Measurements from ENCODE around the gene PCNX2. TPM values are rescaled to one million over a fixed set of nuclear protein-coding genes. Genes with fewer than 3 reads are reported as not detected.

PCNX2 gene
- total RNA-seq, 1 experiment from 2014 or later: 63.4 TPM

DNA sequence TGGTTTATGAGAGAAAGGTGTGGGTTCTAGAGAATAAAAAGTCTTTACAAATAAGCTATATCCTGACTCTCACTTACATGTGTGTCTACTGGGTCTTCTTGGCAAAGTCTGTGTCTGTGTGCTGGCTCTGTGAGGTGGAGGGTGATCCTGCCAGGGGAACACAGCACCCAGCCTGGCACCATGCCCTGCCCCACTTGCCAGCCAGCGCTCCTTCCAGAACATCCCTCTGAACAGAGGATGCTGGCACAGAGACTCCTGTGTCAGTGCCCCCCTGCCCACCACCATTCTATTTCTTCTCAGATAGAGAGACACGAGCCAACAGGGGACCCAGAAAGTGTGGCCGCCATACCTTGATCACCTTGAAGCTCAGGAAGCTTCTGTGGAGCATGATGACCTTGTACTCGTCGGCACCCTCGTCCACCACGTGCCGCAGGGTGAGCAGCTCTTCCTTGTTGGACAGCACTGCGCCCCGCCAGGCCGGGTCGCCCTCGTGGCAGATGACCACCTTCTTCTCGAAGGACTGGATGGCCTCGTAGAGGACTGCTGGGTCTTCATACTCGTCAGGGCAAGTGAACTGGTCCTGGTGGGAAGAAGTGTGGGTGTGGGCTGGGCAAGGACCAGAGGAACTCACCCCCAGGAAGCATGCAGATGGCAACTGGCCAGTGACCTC is 295.4 kb downstream of the PCNX2 start:
- BruUV-seq (replicated peaks): no TSS peak
- H3K36me3 Mint-ChIP-seq (ENCODE audit: insufficient read depth, unreplicated experiment): peaks cover 28% of the 10 kb centered on the region
- H3K9me3 Mint-ChIP-seq (ENCODE audit: low read depth, unreplicated experiment): peaks cover 4% of the 10 kb centered on the region
- intact Hi-C loops (cut with micrococcal nuclease; ENCODE audit: unreplicated experiment): no loop called here
- H3K4me1 Mint-ChIP-seq (ENCODE audit: low read depth, unreplicated experiment): no peaks in the 10 kb centered on the region
- TF ChIP-seq, protein P1, sequence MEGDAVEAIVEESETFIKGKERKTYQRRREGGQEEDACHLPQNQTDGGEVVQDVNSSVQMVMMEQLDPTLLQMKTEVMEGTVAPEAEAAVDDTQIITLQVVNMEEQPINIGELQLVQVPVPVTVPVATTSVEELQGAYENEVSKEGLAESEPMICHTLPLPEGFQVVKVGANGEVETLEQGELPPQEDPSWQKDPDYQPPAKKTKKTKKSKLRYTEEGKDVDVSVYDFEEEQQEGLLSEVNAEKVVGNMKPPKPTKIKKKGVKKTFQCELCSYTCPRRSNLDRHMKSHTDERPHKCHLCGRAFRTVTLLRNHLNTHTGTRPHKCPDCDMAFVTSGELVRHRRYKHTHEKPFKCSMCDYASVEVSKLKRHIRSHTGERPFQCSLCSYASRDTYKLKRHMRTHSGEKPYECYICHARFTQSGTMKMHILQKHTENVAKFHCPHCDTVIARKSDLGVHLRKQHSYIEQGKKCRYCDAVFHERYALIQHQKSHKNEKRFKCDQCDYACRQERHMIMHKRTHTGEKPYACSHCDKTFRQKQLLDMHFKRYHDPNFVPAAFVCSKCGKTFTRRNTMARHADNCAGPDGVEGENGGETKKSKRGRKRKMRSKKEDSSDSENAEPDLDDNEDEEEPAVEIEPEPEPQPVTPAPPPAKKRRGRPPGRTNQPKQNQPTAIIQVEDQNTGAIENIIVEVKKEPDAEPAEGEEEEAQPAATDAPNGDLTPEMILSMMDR (IDR thresholded peaks at IDR 0.05; ENCODE audit: unreplicated experiment): no peak
- H3K27ac Mint-ChIP-seq (ENCODE audit: unreplicated experiment): no peak overlapping the region
- H3K27me3 Mint-ChIP-seq (ENCODE audit: unreplicated experiment): no peaks in the 10 kb centered on the region
- DNase-seq: no peak
- no peak overlapping the region for H3K4me3 Mint-ChIP-seq (ENCODE audit: low read depth, unreplicated experiment)
- CTCF ChIA-PET: no interaction called here

DNA sequence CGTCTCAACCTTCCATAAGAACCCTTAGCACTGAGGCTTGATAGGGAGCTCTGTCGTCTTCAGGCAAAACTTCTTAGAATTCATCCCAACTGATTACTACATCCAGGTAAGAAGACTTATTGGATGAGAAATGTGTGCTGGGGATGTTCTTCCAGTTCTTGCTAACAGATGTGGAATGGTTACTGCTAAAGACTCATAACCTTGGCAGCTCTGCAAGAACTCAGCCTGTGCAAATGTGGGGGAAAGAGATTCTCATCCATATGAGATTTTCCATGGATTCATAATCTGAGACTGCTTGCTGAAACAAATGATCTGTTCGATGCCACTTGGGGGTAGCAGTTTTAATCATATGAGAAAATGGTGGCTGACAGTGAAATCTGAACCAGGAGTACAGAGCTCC is 296.9 kb downstream of the PCNX2 start:
- H3K36me3 Mint-ChIP-seq (ENCODE audit: insufficient read depth, unreplicated experiment): peaks cover 35% of the 10 kb centered on the region
- CTCF ChIA-PET: no interaction called here
- no TSS peak for BruUV-seq (replicated peaks)
- H3K27me3 Mint-ChIP-seq (ENCODE audit: unreplicated experiment): no peaks in the 10 kb centered on the region
- H3K4me3 Mint-ChIP-seq (ENCODE audit: low read depth, unreplicated experiment): no peak overlapping the region
- peaks cover 11% of the 10 kb centered on the region for H3K9me3 Mint-ChIP-seq (ENCODE audit: low read depth, unreplicated experiment)
- no peak overlapping the region for H3K27ac Mint-ChIP-seq (ENCODE audit: unreplicated experiment)
- H3K4me1 Mint-ChIP-seq (ENCODE audit: low read depth, unreplicated experiment): no peaks in the 10 kb centered on the region
- TF ChIP-seq, protein P1 (IDR thresholded peaks at IDR 0.05; ENCODE audit: unreplicated experiment): no peak
- no peak for DNase-seq
- intact Hi-C loops (cut with micrococcal nuclease; ENCODE audit: unreplicated experiment): no loop called here

DNA sequence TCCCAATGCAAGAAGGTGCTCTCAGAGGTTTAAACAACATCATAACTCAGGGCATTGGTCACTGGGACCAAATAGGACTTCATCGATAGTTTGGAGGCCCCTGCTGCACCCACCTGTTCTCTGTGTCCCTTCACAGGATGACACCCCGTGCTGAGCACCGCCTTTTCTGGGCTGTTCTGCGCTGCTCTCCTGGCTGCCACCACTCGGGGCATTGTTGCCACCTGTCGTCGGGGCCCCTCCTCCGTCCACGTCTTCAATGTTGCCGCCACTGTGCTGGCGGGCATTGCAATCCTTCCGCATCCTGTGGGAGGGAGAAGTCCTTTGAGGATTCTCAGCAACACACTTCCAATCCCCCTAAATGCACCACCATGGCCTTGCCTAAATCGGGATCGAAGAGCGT is 297.4 kb downstream of the PCNX2 start:
- no peak overlapping the region for H3K27ac Mint-ChIP-seq (ENCODE audit: unreplicated experiment)
- no peak overlapping the region for H3K4me3 Mint-ChIP-seq (ENCODE audit: low read depth, unreplicated experiment)
- intact Hi-C loops (cut with micrococcal nuclease; ENCODE audit: unreplicated experiment): no loop called here
- H3K36me3 Mint-ChIP-seq (ENCODE audit: insufficient read depth, unreplicated experiment): peaks cover 37% of the 10 kb centered on the region
- H3K4me1 Mint-ChIP-seq (ENCODE audit: low read depth, unreplicated experiment): no peaks in the 10 kb centered on the region
- H3K27me3 Mint-ChIP-seq (ENCODE audit: unreplicated experiment): no peaks in the 10 kb centered on the region
- no peak for DNase-seq
- no TSS peak for BruUV-seq (replicated peaks)
- CTCF ChIA-PET: no interaction called here
- TF ChIP-seq, protein P1 (IDR thresholded peaks at IDR 0.05; ENCODE audit: unreplicated experiment): no peak
- H3K9me3 Mint-ChIP-seq (ENCODE audit: low read depth, unreplicated experiment): peaks cover 13% of the 10 kb centered on the region

DNA sequence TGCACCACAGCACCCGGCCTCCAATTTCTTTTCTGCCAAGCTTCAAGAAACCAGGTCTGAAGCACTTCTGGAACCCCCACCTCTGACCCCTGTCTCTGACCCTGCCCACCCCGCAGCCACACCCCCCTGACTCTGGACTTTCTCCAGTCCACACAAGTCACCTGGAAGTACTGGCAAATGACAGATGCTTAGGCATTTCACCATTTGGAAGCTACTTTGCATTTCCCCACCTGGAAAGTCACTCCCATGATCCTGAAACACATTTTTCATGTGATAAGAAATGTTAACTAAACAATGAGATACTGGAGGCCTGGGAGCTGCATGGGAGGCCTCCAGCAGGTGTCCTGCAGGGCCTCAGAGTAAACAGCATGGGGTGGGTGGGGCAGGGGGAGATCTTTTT is 299.4 kb downstream of the PCNX2 start:
- Mint-ChIP-seq H3K4me1 (ENCODE audit: low read depth, unreplicated experiment) (no peaks in the 10 kb centered on the region), H3K27me3 (ENCODE audit: unreplicated experiment) (no peaks in the 10 kb centered on the region), H3K4me3 (ENCODE audit: low read depth, unreplicated experiment) (no peak overlapping the region), H3K27ac (ENCODE audit: unreplicated experiment) (no peak overlapping the region), H3K36me3 (ENCODE audit: insufficient read depth, unreplicated experiment) (peaks cover 38% of the 10 kb centered on the region), H3K9me3 (ENCODE audit: low read depth, unreplicated experiment) (peaks cover 11% of the 10 kb centered on the region)
- TF ChIP-seq, protein P1 (IDR thresholded peaks at IDR 0.05; ENCODE audit: unreplicated experiment): no peak
- DNase-seq: no peak
- CTCF ChIA-PET: no interaction called here
- intact Hi-C loops (cut with micrococcal nuclease; ENCODE audit: unreplicated experiment): no loop called here
- no TSS peak for BruUV-seq (replicated peaks)

Measured in Calu3 (cell line).